RPMI8226 (cell line): ENCODE results near the gene RPL13.

Experiments
- DNase-seq: peaks from one replicate; pipeline ENCODE4 v3.0.0-alpha.2; 2015

The RPL13 gene

DNA sequence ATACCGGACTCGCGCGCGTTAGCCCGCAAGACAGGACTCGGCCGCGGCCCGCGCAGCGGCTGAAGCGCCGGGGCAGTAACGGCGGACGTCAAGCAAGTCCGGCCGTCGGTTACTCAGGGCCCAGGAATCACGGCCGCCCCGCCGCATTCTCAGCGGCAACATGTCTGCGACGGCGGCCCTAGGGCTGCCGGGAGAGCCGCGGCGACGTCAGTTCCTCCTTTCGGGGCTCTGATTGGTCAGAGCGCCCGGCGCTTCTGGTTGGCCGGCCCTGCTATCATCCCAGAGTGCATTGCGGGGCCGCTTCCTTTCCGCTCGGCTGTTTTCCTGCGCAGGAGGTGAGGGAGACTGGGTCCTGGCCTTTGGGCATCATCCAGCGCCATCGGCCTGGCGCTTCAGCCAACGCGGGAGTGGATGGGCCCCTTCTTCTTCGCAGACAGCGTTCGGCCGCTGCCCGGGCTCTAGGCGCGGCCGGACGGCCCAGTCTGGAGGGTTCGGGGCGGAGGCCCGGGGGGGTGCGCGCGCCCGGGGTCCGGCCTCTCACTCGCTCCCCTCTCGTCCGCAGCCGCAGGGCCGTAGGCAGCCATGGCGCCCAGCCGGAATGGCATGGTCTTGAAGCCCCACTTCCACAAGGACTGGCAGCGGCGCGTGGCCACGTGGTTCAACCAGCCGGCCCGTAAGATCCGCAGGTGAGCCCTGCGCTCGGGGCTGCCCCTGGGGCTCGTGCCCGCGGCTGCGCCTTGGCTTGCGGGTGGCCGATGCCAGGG, at the start of gene RPL13:
Gene RPL13, plus strand, starts transcription at position 305 of the 764 bp plus-strand sequence. Its CDS starts 278 bp downstream, at position 583.
- DNase-seq: peak; percentile 93

GRCh38 chr16:89511374-89511773, 49.1 kb upstream of the RPL13 start:
- DNase-seq: no peak

DNA sequence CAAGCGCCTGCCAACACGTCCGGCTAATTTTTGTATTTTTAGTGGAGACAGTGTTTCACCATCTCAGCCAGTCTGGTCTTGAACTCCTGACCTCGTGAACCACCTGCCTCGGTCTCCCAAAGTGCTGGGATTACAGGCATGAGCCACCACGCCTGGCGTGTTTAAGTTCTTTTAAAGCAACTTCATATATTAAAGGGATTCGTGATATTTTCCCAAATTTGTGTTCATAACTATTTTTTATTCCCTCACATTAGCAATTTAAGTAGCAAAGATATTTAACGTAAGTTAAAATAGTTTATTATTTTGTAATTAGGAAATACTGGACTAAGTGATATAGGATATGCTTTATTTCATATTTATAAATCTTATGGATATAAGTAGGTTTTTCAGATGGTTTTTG, 48.0 kb upstream of the RPL13 start:
- no peak for DNase-seq

- no peak for DNase-seq
Measured at GRCh38 chr16:89517128-89517527, 43.4 kb upstream of the RPL13 start.

GRCh38 chr16:89519881-89520280, 40.6 kb upstream of the RPL13 start:
- DNase-seq: no peak

DNA sequence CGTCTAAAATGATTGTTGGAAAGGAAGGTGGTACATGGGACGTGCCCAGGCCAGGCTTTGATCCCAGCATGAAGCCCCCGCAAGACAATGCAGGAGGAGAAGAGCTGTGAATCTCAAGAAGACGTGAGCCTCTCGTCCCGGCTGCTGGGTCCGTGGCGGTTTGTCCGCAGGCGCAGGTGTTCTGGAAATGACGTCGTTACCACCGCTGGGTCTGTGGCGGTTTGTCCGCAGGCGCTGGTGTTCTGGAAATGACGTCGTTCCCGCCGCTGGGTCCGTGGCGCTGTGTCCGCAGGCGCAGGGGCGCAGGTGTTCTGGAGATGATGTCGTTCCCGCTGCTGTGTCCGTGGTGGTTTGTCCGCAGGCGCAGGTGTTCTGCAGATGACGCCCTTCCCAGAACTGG, 38.2 kb upstream of the RPL13 start:
- DNase-seq: no peak

DNA sequence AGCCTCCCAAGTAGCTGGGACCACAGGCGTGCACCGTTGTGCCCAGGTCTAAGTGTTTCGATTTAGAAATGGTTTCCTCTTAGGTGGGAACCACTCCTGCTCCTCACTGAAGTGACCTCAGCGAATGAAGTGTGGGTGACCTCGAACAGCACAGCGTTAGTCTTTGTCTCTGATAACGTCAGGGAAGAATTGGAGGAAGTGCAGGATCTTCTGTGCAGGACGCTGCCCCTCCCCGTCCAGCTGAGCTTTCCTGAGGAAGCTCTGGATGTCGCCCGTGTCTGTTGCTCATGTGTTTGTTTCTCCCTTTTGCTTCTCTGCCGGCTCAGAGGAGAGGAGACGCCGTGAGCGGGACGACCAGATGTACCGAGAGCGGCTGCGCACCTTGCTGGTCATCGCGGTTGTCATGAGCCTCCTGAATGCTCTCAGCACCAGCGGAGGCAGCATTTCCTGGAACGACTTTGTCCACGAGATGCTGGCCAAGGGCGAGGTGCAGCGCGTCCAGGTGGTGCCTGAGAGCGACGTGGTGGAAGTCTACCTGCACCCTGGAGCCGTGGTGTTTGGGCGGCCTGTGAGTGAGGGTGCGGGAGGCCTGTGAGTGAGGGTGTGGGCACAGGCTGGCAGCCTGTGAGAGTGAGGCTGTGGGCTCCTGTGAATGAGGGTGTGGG, 36.7 kb upstream of the RPL13 start:
- DNase-seq: no peak

DNA sequence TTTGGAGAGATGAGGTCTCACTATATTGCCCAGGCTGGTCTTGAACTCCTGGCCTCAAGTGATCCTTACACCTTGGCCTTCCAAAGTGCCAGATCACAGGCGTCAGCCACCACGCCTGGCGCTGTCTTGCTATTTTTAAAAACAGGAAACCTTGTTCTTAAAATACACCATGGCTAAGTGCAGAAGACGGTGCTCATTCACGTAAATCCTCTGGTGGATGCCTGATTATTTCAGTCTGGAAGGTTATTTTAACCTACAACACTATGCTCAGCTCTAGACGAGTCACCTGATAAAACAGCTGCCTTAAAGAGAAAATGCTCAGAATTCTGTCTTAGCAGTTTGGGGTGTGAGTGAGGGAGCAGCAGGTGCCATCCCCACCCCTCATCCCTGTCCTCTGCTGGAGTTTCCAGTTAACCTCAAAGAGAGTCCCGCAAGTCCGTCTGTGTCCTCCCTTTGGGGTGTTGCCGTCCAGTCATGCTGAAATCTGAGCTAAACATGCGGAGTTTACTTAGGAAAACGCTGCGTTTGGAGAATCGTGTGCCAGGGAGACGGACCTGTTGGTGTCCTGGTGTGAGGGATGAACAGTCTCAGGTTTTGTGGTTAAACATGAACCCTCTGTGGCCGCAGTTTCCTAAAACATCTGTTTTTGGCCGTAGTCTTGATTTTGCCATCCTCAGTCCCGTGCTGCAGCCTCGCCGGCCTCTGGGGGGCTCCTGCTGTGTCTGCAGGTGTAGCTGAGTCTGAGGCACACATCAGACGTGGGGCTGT, 35.2 kb upstream of the RPL13 start:
- no peak for DNase-seq

DNA sequence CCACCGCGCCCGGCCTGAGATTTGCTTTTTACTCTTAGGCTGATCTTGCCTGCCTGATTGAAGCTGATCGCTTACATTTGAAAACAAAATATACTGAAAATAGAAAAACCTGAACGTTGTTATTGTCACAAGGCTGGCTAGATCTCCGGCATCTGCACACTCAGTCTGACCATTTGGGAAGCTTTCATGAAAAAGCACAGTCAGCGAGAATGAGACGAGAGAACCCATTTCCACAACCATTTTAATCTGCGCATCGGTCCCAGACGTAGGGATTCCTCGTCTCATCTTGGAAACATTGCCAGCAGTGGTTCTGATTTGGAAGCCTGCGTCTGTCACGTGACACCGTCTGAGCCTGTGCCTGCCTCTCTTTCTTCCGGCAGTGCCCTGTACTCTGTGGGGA, 31.4 kb upstream of the RPL13 start:
- no peak for DNase-seq

DNA sequence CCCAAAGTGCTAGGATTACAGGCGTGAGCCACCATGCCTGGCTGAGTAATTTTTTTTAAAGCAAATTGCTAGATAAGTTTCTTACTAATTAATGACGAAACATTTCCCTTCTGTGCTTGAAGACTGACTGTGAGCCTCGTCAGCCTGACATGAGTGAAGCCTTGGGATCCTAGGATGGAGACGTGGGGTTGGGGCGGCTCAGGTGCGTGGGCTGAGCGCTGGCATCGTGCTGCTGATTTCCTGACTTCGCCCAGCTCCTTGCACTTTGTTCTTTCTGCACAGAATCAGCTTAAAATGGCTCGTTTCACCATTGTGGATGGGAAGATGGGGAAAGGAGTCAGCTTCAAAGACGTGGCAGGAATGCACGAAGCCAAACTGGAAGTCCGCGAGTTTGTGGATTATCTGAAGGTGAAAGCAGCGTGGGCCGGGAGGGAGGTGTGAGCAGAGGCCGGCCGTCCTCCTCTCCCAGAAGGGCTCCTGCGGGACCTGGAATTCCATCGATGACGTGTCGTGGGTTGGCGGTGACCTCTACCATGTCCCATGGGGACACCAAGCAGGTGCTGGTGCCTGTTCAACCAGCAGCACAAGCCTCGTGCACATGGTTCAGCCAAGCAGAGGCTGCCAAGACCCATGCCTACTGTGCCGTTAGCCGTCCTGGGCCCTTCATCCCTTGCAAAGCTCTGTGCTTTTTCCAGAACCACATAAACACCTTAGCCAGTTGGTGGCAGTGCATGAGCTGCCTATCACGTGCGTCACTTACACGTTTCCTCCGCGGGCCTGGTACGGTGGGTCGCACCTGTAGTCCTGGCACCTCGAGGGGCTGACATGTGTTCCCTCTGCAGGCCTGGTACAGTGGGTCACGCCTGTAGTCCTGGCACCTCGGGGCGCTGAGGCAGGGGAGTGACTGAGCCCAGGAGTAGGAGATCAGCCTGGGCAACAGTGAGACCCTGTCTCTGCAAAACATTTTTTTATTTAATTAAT, 29.8 kb upstream of the RPL13 start:
- DNase-seq: no peak

DNA sequence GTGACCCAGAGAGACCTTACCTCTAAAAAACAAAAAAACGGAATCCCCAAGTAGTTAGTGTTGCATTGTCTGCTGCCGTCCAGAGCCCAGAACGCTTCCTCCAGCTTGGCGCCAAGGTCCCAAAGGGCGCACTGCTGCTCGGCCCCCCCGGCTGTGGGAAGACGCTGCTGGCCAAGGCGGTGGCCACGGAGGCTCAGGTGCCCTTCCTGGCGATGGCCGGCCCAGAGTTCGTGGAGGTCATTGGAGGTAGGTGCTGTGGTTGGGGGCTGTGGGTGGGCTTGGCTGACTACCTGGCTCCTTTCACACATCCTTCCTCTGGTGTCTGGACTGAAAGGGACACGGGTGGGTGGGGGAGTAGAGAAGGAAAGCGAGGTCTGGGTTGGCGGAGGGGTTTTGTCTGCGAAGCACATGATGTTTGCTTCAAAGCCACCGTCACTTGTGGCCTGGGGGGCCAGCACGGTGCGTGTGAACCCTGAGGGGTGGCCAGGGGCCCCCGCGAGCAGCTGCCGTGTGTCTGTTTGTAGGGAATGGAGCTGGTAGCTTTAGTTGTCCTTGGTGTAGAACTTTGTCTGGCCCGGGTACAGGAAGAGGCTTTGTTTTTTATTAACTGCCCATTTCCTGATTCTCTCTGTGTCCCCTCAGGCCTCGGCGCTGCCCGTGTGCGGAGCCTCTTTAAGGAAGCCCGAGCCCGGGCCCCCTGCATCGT, 28.5 kb upstream of the RPL13 start:
- no peak for DNase-seq

- no peak for DNase-seq
Measured at GRCh38 chr16:89534252-89534756, 26.2 kb upstream of the RPL13 start.

GRCh38 chr16:89536371-89536770, 24.1 kb upstream of the RPL13 start:
- DNase-seq: no peak

GRCh38 chr16:89536886-89537548, 23.5 kb upstream of the RPL13 start:
- no peak for DNase-seq

- no peak for DNase-seq
Measured at GRCh38 chr16:89537549-89537925, 22.9 kb upstream of the RPL13 start.

- DNase-seq: no peak
Measured at GRCh38 chr16:89538286-89538685, 22.2 kb upstream of the RPL13 start.

- DNase-seq: no peak
Measured at GRCh38 chr16:89540557-89540956, 19.9 kb upstream of the RPL13 start.

DNA sequence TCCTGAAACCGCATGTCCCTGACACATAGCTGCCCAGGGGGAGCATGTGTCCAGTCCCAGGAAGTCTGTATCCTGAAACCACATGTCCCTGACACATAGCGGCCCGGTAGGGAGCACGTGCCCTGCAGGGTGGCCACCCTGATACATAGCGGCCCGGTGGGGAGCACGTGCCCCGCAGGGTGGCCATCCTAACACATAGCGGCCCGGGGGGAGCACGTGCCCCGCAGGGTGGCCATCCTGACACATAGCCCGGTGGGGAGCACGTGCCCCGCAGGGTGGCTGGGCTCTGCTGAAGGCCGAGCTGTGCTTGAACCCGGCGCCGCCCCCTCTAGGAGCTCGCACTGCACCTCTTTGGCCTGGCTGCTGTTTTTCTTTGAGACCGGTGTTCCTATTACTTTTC, 18.7 kb upstream of the RPL13 start:
- DNase-seq: no peak

- DNase-seq: no peak
Measured at GRCh38 chr16:89544113-89544512, 16.4 kb upstream of the RPL13 start.

- no peak for DNase-seq
Measured at GRCh38 chr16:89544713-89545043, 15.8 kb upstream of the RPL13 start.
